GM18868 (cell line): ENCODE measurements around the gene IL17REL.
A peak's percentile ranks its signal among the peaks of the same experiment; 100 is the strongest.

Experiments
- ATAC-seq: cut with Tn5 transposase; IDR thresholded peaks from one replicate; pipeline ENCODE4 v1.9.1; 2021; ENCODE audit warnings: mild to moderate bottlenecking, moderate library complexity; ENCODE audit not compliant: unreplicated experiment

IL17REL gene

DNA sequence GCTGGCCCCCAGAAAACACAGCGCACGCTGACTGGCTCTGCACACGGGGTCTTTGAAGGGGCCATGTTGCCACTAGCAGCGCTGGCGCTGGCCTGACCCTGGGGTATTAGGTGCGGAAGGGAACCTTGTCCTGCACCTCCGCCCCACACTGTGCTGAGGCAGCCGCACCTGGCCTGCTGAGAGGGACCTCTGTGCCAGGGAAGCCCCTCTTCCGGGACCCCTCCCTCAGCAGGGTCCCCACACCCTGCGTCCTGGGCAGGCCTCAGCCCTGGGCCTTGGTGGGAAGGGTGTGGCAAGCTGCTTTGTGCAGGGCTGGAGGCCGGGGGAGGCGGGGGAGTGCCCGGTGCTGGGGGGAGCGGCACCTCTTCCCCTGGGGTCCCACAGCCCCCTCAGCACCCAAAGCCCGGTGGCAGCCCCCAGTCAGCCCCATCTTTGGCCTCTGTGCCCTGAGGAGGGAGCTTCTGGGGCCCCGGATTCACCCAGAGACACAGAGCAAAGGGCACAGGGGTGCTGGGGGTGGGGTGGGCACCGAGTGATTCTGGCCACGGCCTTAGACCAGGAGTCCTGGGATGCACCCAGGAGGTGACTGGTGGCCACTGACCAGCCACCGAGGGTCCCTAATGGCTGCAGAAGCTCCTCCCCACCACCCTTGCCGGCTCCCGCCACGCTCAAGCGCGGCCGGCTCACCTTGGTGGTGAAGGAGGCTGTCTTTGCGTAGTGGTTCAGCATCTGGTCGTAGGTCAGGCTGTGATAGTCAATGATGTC lies 34.1 kb upstream of the IL17REL start:
- ATAC-seq: no peak

DNA sequence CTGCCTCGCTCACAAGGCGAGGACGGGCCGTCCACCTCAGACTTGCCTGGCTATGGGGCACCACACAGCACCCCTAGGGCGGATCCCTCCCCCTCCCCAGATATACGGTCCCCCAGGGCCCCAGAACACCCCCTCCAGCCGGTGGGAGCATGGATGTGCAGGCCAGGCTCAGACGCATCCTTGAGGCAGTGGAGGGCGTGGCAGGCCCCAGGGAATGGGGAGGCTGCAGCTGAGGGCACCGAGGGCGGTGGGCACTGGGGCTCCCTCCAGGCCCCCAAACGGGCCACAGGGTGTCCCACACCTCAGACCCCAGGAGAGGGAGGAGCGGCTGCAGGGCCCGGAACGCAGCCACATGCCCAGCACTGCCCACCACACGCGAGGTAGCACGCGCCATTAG lies 33.5 kb upstream of the IL17REL start:
- ATAC-seq: no peak

DNA sequence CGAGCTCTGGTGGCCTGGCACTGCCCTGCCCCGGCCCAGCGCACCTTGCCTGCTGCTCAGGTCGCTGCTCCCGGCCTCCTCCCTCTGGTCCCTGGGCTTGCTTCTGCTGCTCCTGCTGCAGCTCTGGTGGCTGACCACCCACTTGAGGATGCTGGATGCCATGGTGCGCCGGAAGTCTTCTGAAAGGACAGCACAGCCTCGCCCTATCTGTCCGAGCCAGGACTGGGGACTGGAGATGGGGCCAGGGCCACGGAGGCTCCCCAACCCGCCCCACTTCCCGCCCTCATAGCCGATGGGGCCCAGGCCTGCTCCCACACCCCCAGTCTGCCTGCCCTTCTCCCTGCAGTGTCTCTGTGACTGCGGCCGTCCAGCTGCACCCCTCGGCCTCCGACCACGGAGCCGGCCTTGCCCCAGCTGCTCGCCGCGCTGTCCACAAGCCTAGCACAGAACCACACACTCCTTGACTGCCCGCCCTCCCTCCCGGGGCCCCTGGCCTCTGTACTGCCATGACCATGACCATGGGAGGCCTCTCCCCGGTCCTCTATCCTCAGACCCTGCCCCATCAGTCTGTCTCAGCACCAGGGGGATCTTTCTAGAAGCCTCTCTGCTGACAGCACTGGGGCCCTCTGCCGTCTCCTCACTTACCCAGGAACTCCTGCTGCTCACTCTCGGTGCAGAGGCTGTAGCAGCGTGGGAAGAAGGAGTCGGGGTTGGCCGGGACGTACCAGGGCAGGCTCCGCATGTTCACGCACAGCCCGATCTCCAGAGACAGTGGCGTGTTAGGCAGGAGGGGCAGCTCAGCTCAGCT lies 32.9 kb upstream of the IL17REL start:
- no peak for ATAC-seq

DNA sequence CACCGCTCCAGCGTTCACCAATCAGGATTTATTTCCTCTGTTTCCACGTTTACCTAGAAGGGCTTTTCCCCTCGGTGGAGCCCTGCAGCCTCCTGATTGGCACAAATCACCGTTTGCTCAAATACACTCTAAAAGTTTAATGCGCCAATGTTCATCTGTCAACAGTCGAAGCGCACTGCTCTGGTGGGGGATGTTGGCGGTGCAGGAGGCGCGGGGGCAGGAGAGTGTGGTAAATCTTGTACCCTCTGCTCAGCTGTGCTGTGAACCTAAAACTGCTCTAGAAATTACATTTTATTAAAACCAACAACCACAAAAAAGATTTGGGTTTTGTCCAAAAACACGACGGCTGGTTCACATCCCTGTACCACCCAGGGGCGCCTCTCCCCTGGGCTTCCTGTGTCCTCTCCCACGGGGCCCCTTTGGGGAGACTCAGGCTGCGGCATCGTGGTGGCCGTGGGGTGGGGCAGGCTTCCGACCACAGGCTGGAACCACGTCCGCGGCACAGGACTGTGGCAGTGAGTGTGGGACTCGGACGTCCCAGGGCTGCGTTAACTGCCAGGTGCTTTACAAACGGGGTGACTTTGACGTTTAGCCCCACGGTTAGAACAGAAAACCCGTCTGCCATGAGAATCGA lies 32.0 kb upstream of the IL17REL start:
- ATAC-seq: no peak

DNA sequence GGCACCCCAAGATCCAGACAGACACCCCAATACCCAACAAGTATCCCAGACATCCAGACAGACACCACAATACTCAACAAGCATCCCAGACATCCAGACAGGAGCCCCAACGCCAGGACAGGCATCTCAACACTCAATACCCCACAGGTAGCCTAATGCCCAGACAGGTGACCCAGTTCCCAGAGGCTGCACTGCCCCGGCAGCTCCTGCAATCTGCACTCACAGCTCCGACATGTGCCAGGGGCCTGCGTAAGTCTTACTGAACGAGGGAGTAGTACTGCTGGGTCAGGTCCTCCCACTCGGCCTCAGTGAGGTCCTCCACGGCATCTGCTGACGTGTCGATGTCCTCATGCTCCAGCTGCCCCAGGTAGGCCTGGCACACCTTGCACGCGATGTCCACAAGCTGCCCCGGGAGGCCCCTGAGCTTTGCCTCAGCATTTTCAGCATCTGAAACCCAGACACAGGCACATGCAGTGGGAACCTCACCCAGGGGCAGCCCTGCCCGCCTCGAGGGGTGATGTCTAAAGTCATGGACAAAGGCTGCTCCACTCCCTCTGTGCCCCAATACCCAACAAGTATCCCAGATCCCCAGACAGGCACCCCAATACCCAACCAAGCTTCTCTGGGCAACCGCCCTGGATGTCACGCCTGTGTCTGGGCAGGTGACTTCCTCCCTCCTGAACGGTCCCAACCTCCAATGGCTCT lies 28.9 kb upstream of the IL17REL start:
- ATAC-seq: no peak

DNA sequence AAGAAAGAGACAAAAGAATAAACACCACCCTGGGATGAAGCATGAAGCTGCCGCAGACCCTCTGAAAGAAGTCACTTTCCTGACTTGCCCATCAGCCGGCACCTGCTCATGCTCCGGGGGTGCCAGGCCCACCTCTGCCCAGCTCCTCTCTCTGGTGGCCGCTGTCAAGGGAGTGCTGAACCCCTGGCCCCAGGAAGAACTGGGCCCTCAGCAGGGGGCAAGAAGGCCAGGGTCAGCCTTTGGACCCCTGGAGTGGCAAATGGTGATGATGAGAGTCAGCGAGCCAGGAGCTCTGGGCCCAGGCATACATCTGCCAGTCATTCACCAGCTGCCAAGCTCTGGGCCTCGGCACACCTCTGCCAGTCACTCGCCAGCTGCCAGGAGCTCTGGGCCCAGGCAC lies 28.2 kb upstream of the IL17REL start:
- no peak for ATAC-seq

DNA sequence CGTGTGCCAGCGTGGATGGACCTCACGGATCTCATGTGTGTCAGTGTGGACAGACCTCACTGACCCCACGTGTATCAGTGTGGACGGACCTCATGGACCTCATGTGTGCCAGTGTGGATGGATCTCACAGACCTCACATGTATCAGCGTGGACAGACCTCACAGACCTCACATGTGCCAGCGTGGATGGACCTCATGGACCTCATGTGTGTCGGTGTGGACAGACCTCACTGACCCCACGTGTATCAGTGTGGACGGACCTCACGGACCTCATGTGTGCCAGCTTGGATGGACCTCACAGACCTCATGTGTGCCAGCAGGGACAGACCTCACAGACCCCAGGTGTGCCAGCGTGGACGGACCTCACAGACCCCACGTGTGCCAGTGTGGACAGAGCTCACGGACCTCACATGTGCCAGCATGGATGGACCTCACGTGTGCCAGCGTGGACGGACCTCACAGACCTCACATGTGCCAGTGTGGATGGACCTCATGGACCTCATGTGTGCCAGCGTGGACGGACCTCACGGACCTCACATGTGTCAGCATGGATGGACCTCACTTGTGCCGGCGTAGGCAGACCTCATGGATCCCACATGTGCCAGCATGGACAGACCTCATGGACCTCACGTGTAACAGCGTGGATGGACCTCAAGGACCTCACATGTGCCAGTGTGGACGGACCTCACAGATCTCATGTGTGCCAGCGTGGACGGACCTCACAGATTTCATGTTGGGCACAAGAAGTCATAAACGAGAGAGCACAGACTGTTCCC lies 27.3 kb upstream of the IL17REL start:
- ATAC-seq: no peak

DNA sequence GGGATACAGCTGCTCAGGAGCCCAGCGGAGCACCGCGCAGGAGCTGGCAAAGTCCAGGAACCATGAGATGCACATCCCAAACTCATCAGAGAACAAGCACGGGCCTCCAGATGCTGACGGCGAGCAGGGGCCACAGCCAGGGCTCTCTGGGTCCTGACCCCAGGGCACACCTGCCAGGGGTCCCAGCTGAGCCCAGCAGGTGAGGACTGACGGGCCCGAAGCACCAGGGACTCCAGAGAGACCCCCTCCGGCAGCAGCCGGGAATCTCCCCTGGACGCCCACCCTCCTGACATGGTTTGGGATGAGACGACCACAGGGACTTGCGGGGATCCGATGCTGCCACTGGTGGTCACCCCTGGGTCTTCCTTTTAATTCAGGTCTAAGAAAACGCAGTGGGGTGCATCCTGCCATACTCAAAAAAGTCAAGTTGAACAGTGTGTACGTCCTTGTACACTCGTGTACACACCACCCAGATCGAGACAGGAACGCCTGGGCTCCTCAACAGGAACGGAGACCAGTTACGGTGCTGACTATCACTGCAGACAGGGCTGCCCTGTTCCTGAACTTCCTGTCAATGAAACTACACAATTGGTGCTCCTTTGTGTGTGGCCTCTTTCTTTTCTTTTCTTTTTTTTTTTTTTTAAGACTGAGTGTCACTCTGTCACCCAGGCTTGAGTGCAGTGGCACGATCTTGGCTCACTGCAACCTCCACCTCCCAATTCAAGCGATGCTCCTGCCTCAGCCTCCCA lies 23.6 kb upstream of the IL17REL start:
- ATAC-seq: no peak

DNA sequence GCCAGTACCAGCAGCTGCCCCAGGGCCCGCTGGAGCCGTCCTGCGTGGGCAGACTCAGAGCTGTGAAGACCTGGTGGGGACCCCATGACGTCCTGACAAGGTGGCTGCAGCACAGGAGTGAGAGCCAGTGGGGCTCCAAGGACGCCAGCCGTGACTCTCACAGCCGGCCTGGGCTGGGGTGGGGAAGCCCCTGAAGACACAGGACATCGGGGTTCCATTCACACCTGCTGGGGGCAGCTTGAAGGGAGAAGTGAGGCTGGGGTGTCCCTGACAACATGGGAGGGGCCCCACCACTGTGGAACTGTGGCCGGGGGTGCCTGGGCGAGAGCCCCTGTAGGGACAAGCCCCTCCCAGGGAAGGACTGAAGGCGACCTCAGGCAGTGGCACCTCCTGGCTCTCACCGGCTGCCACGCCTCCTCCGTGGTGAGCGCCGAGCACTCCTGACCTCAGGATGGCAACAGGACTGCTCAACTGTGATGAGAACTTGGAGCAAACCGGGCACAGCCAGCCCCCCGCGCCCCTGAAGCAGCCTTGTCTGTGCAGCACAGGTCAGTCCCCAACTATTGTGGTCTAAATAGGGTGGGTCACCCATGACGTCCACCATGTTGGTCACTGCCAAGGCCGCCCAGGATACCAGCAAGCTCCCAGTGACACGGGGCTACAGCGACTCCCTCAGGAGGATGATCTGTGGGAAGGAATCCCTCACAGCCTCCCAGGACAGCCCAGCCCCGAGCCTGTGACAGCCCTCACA lies 22.7 kb upstream of the IL17REL start:
- ATAC-seq: no peak

DNA sequence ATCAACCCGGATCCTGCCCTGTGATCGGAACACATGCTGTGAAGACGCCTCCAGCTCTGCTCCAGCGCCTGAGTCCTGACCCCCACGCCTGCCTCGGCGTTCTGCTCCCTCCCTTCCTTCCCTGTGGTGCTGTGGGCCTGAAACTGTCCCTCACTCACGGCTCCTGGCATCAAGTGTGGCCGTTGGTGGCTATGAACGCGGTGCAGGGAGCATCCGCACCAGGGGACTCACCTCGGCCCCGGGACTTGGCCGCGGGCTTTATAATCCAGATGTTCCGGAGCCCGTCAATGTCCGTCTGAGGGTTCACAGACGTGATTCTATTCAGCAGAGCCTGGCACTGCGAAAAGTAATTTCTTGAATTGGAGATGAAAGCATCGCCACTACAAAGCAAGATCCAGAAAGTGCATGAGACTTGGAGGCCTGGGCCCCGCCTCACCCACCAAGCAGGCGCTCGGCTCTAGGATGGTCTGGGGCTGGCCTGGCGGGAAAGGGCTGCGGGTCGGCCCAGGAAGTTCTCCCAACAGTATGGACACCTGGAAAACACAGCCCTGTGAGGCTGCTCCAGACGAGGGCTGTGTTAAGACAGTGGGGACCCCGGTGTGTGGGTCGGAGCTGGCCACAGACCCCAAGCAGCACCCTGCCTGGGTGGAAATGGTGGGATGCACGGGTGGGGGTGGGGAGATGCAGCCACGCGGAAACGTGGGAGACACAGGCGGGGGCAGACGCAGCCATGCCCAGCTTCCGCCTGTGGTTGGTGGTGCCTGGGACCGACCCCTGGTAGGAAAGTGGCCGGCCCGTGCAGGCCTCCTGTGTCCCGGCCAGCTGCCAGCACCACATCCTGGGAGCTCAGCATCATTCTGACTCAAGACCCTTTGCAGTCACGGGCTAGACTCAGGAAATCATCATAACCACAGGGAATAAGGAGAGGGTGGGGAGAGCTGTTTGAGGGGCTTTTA lies 21.8 kb upstream of the IL17REL start:
- ATAC-seq: no peak

DNA sequence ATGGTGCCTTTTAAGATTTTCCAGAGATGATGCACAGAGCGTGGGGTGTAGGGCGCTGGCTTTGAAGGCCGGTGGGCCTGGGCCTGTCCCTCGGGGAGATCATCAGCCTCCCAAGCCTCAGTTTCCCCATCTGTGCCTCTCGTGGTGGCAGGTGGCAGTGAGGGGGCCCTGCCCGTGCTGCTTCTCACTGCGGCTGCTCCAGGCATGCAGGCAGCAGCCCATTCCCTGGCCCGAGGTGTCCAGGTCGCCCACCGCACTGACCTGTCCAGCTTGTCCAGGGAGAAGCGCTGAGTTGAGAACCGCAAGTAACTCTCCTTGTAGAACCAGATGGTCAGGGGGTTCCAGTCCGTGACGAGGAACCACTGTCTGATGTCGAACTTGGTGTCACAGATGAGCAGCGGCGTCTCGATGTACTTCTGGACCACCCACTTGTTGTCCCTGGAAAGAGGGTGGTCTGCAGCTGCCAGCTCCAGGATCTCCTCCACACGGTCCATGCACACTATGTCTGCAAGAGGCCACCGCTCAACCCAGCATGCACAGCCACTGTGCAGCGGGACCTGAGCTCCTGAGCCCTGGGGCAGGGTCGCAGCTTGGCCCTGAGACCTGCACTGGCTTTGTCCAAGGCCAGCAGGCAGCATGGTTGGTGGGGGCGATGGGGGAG lies 20.5 kb upstream of the IL17REL start:
- no peak for ATAC-seq

DNA sequence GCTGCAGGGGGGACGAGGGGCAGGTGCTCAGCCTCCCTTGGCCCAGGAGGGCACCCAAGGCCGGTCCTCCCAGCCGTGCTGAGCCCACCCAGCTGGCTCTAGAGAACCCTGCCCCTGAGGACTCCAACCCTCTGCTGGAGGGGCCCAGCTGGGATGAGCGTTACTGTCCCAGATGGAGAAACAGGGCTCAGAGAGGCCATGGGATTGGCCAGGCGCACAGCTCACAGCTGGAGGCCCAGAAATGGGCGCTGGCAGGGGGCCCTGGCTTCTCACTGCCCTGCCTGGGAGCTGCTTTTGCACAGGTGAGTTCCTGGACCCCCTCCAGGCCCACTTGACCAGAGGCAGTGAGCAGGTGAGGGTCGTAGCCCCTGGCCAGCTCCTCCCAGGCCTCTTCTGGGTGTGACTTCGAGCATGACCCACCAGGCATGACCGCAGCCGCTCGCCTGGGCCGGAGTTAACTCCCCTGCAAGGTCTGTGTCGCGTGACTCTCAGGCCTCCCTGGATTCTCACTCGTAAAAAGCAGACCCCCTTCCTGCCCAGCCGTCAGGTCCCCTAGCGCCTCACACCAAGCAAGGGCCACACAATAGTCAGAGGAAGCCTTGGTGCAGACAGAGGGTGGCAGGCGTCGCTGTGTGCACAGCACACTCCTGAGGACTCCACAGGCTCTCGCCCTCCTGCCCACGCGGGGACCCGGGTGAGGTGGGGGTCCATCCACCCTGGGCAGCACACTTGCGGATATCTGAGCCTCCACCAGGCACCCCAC lies 19.7 kb upstream of the IL17REL start:
- no peak for ATAC-seq

DNA sequence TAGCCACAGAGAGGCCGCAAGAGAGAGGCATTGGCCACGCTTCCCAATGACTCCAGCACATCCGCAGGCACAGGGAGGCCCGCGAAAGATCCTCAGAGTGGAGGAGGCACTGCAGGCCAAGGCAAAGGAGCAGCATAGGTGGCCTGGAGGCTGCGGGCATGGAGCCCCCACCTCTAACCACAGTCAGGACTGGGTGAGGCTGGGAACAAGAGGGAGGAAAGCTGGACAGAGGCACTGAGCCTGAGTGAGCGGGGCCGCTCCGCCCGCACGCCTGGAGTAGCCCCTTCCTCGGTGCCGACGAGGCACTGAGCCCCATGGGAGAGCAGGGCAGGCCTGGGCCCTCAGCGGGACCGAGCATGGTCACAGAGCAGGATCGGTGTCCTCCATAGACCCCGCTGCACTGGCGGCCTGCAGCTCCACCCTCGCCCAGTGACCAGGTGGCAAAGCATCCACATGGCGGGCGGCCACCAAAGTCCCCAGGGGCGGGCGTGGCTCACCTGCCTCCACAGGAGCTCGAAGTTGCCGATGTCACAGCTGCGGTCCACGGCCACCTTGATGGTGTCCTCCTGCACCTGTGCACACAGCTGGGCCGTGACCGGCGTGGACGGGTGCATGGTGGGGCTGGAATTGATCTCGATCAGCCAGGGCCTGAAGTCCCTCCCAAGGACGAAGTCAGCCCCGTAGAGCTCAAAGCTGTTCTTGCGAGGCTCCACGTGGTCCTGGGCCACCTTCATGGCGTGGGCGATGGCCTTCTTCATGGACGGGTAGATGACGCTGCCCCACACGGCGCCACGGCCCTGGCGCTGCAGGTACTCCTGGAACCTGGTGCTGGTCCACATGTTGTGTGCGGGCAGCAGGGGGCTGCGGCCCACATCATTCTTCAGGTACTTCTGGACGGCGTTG lies 18.9 kb upstream of the IL17REL start:
- no peak for ATAC-seq

DNA sequence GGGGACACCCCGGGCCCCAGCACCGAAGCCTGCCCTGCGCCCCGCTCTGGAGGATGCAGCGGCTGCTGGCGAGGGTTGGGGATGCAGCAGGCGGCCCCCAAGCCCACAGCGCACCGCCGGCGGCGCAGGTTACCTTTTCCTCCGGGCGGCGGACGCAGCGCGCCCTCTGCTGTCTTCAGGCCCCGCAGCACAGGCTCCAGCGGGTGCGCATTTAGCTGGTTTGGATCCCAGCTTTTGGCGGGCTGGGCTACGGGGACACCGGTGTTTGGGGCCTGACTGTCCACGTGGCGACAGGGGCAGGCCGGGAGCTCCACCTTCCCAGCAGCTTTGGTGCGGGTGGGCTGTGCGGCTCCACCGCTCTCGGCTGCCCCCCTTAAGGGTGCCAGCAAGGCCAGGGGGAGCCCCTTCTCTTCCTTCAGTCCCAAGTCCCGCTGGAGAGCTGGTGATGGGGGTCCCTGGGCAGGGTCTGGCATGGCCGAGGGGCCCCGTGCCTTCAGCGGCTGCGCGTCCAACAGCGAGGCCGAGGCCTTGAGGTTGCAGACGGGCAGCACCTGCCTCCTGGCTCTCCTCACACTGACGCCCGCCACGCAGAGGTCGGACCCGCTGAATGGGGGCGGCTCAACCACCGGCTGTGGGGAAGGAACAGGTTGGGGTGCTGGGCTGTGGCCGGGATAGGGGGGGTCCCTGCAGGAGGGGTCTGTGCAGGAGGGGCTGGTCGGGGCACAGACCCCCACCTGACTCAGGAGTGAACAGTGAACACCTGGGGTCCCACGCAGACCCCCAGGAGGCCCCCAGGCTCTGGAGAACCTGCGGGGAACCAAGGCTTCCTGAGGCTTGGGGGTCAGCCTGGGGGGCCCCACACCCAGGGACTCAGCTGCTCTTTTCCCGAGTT lies 18.0 kb upstream of the IL17REL start:
- peak; percentile 60 for ATAC-seq
